ENCODE data around the gene PLEKHA4.

PLEKHA4 gene

GRCh38 chr19:48804496-48804895 lies 63.9 kb downstream of the PLEKHA4 start:
- TF ChIP-seq, protein P1, sequence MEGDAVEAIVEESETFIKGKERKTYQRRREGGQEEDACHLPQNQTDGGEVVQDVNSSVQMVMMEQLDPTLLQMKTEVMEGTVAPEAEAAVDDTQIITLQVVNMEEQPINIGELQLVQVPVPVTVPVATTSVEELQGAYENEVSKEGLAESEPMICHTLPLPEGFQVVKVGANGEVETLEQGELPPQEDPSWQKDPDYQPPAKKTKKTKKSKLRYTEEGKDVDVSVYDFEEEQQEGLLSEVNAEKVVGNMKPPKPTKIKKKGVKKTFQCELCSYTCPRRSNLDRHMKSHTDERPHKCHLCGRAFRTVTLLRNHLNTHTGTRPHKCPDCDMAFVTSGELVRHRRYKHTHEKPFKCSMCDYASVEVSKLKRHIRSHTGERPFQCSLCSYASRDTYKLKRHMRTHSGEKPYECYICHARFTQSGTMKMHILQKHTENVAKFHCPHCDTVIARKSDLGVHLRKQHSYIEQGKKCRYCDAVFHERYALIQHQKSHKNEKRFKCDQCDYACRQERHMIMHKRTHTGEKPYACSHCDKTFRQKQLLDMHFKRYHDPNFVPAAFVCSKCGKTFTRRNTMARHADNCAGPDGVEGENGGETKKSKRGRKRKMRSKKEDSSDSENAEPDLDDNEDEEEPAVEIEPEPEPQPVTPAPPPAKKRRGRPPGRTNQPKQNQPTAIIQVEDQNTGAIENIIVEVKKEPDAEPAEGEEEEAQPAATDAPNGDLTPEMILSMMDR (IDR thresholded peaks at IDR 0.05; ENCODE audit: low read depth, low read length, poor library complexity, severe bottlenecking), result no peak
- no peak for TF ChIP-seq EZH2phosphoT487 (IDR thresholded peaks at IDR 0.05; ENCODE audit: borderline replicate concordance, low read length)
- Histone ChIP-seq H3K27ac (ENCODE audit: low read depth, low read length) (no peak overlapping the region), H3K27me3 (ENCODE audit: control insufficient read depth, low read length) (no peaks in the 10 kb centered on the region), H4K20me1 (ENCODE audit: control insufficient read depth, insufficient read depth, low read depth, low read length) (no peaks in the 10 kb centered on the region), H3K4me1 (ENCODE audit: control insufficient read depth, low read length) (peaks cover 3% of the 10 kb centered on the region), H3K79me2 (ENCODE audit: control insufficient read depth, low read length) (peaks cover 18% of the 10 kb centered on the region), H3K9me3 (ENCODE audit: control insufficient read depth, insufficient read depth, low read length) (no peaks in the 10 kb centered on the region), H3K9me2 (replicated peaks; ENCODE audit: control insufficient read depth, low read length) (no peaks in the 10 kb centered on the region), H3K4me2 (ENCODE audit: low read length) (no peak overlapping the region), H3K36me3 (ENCODE audit: control insufficient read depth, low read length) (peaks cover 12% of the 10 kb centered on the region), H3F3A (ENCODE audit: control insufficient read depth, insufficient read depth) (no peaks in the 10 kb centered on the region), H3K4me3 (ENCODE audit: low read length) (no peak overlapping the region)

DNA sequence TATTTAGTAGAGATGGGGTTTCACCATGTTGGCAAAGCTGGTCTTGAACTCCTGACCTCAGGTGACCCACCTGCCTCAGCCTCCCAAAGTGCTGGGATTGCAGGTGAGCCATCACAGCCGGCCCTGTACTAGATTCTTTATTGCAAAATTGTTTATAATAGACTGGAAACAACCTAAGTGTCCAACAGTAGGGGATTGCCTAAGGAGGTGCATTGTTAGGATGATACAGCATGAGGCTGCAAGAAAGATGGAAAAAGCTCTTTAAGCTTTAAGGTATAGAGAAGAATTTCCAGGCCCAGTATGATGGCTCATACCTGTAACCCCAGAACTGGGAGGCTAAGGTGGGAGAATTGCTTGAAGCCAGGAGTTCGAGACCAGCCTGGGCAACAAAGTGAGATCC lies 65.8 kb downstream of the PLEKHA4 start:
- Histone ChIP-seq H3K36me3 (ENCODE audit: control insufficient read depth, low read length) (peaks cover 8% of the 10 kb centered on the region), H4K20me1 (ENCODE audit: control insufficient read depth, insufficient read depth, low read depth, low read length) (no peaks in the 10 kb centered on the region), H3K4me1 (ENCODE audit: control insufficient read depth, low read length) (peaks cover 7% of the 10 kb centered on the region), H3K27me3 (ENCODE audit: control insufficient read depth, low read length) (no peaks in the 10 kb centered on the region), H3K27ac (ENCODE audit: low read depth, low read length) (no peak overlapping the region), H3K79me2 (ENCODE audit: control insufficient read depth, low read length) (peaks cover 2% of the 10 kb centered on the region; the same call in 1 of the 2 replicates), H3K4me3 (ENCODE audit: low read length) (no peak overlapping the region), H3K4me2 (ENCODE audit: low read length) (no peak overlapping the region), H3K9me2 (replicated peaks; ENCODE audit: control insufficient read depth, low read length) (no peaks in the 10 kb centered on the region), H3F3A (ENCODE audit: control insufficient read depth, insufficient read depth) (no peaks in the 10 kb centered on the region), H3K9me3 (ENCODE audit: control insufficient read depth, insufficient read depth, low read length) (no peaks in the 10 kb centered on the region)
- TF ChIP-seq, protein P1 (IDR thresholded peaks at IDR 0.05; ENCODE audit: low read depth, low read length, poor library complexity, severe bottlenecking), result no peak
- no peak for TF ChIP-seq EZH2phosphoT487 (IDR thresholded peaks at IDR 0.05; ENCODE audit: borderline replicate concordance, low read length)

GRCh38 chr19:48799358-48800300 lies 68.8 kb downstream of the PLEKHA4 start:
- H3K27ac ChIP-seq (ENCODE audit: low read depth, low read length), result no peak overlapping the region
- no peaks in the 10 kb centered on the region for H3K27me3 ChIP-seq (ENCODE audit: control insufficient read depth, low read length)
- no peaks in the 10 kb centered on the region for H3K36me3 ChIP-seq (ENCODE audit: control insufficient read depth, low read length)
- H3F3A ChIP-seq (ENCODE audit: control insufficient read depth, insufficient read depth), result no peaks in the 10 kb centered on the region
- H3K9me2 ChIP-seq (replicated peaks; ENCODE audit: control insufficient read depth, low read length), result no peaks in the 10 kb centered on the region
- H4K20me1 ChIP-seq (ENCODE audit: control insufficient read depth, insufficient read depth, low read depth, low read length), result no peaks in the 10 kb centered on the region
- no peak overlapping the region for H3K4me3 ChIP-seq (ENCODE audit: low read length)
- no peak for TF ChIP-seq EZH2phosphoT487 (IDR thresholded peaks at IDR 0.05; ENCODE audit: borderline replicate concordance, low read length)
- TF ChIP-seq, protein P1 (IDR thresholded peaks at IDR 0.05; ENCODE audit: low read depth, low read length, poor library complexity, severe bottlenecking), result no peak
- peaks cover 12% of the 10 kb centered on the region for H3K4me1 ChIP-seq (ENCODE audit: control insufficient read depth, low read length)
- H3K4me2 ChIP-seq (ENCODE audit: low read length), result no peak overlapping the region
- no peaks in the 10 kb centered on the region for H3K9me3 ChIP-seq (ENCODE audit: control insufficient read depth, insufficient read depth, low read length)
- no peaks in the 10 kb centered on the region for H3K79me2 ChIP-seq (ENCODE audit: control insufficient read depth, low read length)
